ENCODE results near the gene SASH1. TPM values are rescaled to one million over a fixed set of nuclear protein-coding genes. Genes with fewer than 3 reads are reported as not detected.

SASH1 gene
- polyA plus RNA-seq, 1 donor from 2014 or later: 7.0 TPM

DNA sequence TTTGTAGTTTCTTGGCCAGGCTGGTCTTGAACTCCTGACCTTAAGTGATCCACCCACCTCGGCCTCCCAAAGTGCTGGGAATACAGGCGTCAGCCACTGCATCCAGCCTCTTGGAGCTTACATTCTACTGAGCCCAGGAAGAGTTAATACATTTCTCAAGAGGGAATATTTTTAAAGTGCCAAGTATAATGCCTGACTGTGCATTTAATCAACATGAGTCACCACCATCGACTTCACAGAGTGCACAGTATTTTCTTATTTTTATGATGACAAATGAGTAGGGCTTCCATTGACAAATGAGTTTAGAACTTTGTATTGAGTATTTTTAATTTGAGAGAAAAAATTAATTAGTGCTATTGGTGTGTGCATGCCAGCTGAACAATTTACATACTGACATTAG is 72.2 kb downstream of the SASH1 start:
- TF ChIP-seq MXI1 (conservative IDR thresholded peaks at IDR 0.05; ENCODE audit: poor library complexity, severe bottlenecking) (no peak), SMC3 (conservative IDR thresholded peaks at IDR 0.05; ENCODE audit: poor library complexity) (no peak), RAD21 (conservative IDR thresholded peaks at IDR 0.05) (no peak), EP300 (conservative IDR thresholded peaks at IDR 0.05; ENCODE audit: poor library complexity, severe bottlenecking) (no peak), POLR2AphosphoS5 (IDR thresholded peaks at IDR 0.05) (no peak), EZH2 (IDR thresholded peaks at IDR 0.05; ENCODE audit: borderline replicate concordance, insufficient read depth, low read length, poor library complexity, severe bottlenecking) (no peak), TAF1 (IDR thresholded peaks at IDR 0.05; ENCODE audit: low read depth) (no peak)
- TF ChIP-seq, protein P1, sequence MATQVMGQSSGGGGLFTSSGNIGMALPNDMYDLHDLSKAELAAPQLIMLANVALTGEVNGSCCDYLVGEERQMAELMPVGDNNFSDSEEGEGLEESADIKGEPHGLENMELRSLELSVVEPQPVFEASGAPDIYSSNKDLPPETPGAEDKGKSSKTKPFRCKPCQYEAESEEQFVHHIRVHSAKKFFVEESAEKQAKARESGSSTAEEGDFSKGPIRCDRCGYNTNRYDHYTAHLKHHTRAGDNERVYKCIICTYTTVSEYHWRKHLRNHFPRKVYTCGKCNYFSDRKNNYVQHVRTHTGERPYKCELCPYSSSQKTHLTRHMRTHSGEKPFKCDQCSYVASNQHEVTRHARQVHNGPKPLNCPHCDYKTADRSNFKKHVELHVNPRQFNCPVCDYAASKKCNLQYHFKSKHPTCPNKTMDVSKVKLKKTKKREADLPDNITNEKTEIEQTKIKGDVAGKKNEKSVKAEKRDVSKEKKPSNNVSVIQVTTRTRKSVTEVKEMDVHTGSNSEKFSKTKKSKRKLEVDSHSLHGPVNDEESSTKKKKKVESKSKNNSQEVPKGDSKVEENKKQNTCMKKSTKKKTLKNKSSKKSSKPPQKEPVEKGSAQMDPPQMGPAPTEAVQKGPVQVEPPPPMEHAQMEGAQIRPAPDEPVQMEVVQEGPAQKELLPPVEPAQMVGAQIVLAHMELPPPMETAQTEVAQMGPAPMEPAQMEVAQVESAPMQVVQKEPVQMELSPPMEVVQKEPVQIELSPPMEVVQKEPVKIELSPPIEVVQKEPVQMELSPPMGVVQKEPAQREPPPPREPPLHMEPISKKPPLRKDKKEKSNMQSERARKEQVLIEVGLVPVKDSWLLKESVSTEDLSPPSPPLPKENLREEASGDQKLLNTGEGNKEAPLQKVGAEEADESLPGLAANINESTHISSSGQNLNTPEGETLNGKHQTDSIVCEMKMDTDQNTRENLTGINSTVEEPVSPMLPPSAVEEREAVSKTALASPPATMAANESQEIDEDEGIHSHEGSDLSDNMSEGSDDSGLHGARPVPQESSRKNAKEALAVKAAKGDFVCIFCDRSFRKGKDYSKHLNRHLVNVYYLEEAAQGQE (IDR thresholded peaks at IDR 0.05; ENCODE audit: borderline replicate concordance): no peak
- TF ChIP-seq, protein P2, sequence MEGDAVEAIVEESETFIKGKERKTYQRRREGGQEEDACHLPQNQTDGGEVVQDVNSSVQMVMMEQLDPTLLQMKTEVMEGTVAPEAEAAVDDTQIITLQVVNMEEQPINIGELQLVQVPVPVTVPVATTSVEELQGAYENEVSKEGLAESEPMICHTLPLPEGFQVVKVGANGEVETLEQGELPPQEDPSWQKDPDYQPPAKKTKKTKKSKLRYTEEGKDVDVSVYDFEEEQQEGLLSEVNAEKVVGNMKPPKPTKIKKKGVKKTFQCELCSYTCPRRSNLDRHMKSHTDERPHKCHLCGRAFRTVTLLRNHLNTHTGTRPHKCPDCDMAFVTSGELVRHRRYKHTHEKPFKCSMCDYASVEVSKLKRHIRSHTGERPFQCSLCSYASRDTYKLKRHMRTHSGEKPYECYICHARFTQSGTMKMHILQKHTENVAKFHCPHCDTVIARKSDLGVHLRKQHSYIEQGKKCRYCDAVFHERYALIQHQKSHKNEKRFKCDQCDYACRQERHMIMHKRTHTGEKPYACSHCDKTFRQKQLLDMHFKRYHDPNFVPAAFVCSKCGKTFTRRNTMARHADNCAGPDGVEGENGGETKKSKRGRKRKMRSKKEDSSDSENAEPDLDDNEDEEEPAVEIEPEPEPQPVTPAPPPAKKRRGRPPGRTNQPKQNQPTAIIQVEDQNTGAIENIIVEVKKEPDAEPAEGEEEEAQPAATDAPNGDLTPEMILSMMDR (IDR thresholded peaks at IDR 0.05; ENCODE audit: poor library complexity, severe bottlenecking): no peak
- no peaks in the 10 kb centered on the region for H3K27me3 ChIP-seq (ENCODE audit: insufficient read depth, low read depth, low read length)
- H3K36me3 ChIP-seq (ENCODE audit: insufficient read depth, low read length): no peaks in the 10 kb centered on the region
- no peaks in the 10 kb centered on the region for H3K79me2 ChIP-seq (replicated peaks; ENCODE audit: insufficient read depth, low read length)
- H3K9ac ChIP-seq (ENCODE audit: low read length): no peak overlapping the region
- no peak overlapping the region for H2AFZ ChIP-seq (ENCODE audit: low read depth, low read length)
- H3K4me2 ChIP-seq (ENCODE audit: low read length): no peak overlapping the region
- H3K9me2 ChIP-seq (ENCODE audit: insufficient read depth, low read length): no peaks in the 10 kb centered on the region
- H3K4me3 ChIP-seq (ENCODE audit: low read length): no peak overlapping the region
- H3K9me3 ChIP-seq (ENCODE audit: low read length): no peaks in the 10 kb centered on the region
- no peak overlapping the region for H3K27ac ChIP-seq (ENCODE audit: low read length)
- H4K20me1 ChIP-seq (ENCODE audit: insufficient read depth): no peaks in the 10 kb centered on the region
- no peaks in the 10 kb centered on the region for H3F3A ChIP-seq (ENCODE audit: insufficient read depth, low read length, poor library complexity, severe bottlenecking)

DNA sequence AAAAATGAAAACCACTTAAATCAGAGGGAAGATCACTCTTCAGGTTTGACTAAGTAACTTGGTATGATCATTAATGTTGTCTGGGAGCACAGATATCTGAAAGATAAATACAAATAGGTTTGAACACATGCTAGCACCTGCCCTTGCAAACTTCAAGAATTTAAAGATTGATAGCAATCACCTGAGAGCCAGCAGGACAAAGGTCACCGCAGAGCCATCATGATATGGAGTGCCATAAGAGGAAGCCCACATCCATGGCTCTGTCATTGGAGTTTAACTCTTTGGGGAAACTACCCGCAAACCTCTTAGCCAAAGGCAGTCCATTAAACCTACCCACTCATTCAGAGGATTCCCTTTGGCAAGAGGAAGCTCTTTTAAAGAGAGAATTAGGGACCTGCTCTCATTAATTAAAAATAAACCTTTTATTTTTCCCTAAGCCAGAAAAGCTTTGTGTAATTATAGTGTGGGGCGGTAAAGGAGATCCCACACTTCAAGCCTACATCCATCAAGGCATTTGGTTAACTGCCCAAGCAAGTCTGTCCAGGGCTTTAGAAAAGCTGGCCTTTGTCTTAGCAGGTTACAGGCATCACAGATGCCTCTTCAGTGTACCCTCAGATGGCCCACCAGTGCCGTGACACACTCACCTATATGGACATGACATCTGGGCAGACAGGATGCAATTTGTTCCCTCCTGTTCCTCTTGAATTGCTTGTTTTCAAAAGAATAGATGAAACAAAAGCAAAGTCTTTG is 73.0 kb downstream of the SASH1 start:
- Histone ChIP-seq H2AFZ (ENCODE audit: low read depth, low read length) (no peak overlapping the region), H3K27me3 (ENCODE audit: insufficient read depth, low read depth, low read length) (no peaks in the 10 kb centered on the region), H3K36me3 (ENCODE audit: insufficient read depth, low read length) (no peaks in the 10 kb centered on the region), H3K9ac (ENCODE audit: low read length) (no peak overlapping the region), H3F3A (ENCODE audit: insufficient read depth, low read length, poor library complexity, severe bottlenecking) (no peaks in the 10 kb centered on the region), H3K4me3 (ENCODE audit: low read length) (no peak overlapping the region), H3K4me2 (ENCODE audit: low read length) (no peak overlapping the region), H3K9me3 (ENCODE audit: low read length) (no peaks in the 10 kb centered on the region), H4K20me1 (ENCODE audit: insufficient read depth) (no peaks in the 10 kb centered on the region), H3K27ac (ENCODE audit: low read length) (no peak overlapping the region), H3K9me2 (ENCODE audit: insufficient read depth, low read length) (no peaks in the 10 kb centered on the region), H3K79me2 (replicated peaks; ENCODE audit: insufficient read depth, low read length) (no peaks in the 10 kb centered on the region)
- TF ChIP-seq, protein P2 (IDR thresholded peaks at IDR 0.05; ENCODE audit: poor library complexity, severe bottlenecking): no peak
- TF ChIP-seq TAF1 (IDR thresholded peaks at IDR 0.05; ENCODE audit: low read depth): no peak
- TF ChIP-seq RAD21 (conservative IDR thresholded peaks at IDR 0.05): no peak
- TF ChIP-seq POLR2AphosphoS5 (IDR thresholded peaks at IDR 0.05): no peak
- TF ChIP-seq, protein P1 (IDR thresholded peaks at IDR 0.05; ENCODE audit: borderline replicate concordance): no peak
- no peak for TF ChIP-seq EZH2 (IDR thresholded peaks at IDR 0.05; ENCODE audit: borderline replicate concordance, insufficient read depth, low read length, poor library complexity, severe bottlenecking)

Measured in neural cell (in vitro differentiated cells).